Measurements from ENCODE around the gene RHNO1. TPM values are rescaled to one million over a fixed set of nuclear protein-coding genes. Genes with fewer than 3 reads are reported as not detected.
A peak's percentile ranks its signal among the peaks of the same experiment; 100 is the strongest.

Gene RHNO1
- total and polyA plus RNA-seq, 2 experiments from 2014 or later = 29.1 to 29.8 TPM

- Histone ChIP-seq H3K27me3 (no peaks in the 10 kb centered on the region), H3K9me2 (replicated peaks; ENCODE audit: insufficient read depth) (no peaks in the 10 kb centered on the region), H3K27ac (no peak overlapping the region), H3K36me3 (replicated peaks; ENCODE audit: insufficient read depth, low read depth) (no peaks in the 10 kb centered on the region), H2AFZ (no peak overlapping the region), H3K4me1 (ENCODE audit: insufficient read depth) (peaks cover 14% of the 10 kb centered on the region), H3K9me3 (ENCODE audit: low read depth) (no peaks in the 10 kb centered on the region), H3K4me3 (no peak overlapping the region), H3K79me2 (peaks cover 65% of the 10 kb centered on the region), H4K20me1 (ENCODE audit: insufficient read depth, poor library complexity, severe bottlenecking) (peaks cover 20% of the 10 kb centered on the region), H3K4me2 (peak overlapping the region; percentile 84)
- peak; percentile 28 for DNase-seq (ENCODE audit: low spot score)
- WGBS (ENCODE audit: low lambda C conversion rate, missing lambda C conversion rate) = 82% methylated on average over 8 of the region's 8 CpGs
- no peak for TF ChIP-seq EZH2phosphoT487 (IDR thresholded peaks at IDR 0.05; ENCODE audit: low read depth, severe bottlenecking, unreplicated experiment)
- no peak for TF ChIP-seq CTCF (IDR thresholded peaks at IDR 0.05; ENCODE audit: poor library complexity)
- no peak for TF ChIP-seq EZH2 (IDR thresholded peaks at IDR 0.05; ENCODE audit: borderline replicate concordance)
Observed at GRCh38 chr12:2893007-2893406, 16.0 kb downstream of the RHNO1 start.

- TF ChIP-seq CTCF (IDR thresholded peaks at IDR 0.05; ENCODE audit: poor library complexity) = no peak
- TF ChIP-seq EZH2phosphoT487 (IDR thresholded peaks at IDR 0.05; ENCODE audit: low read depth, severe bottlenecking, unreplicated experiment) = no peak
- no peak for TF ChIP-seq EZH2 (IDR thresholded peaks at IDR 0.05; ENCODE audit: borderline replicate concordance)
- Histone ChIP-seq H3K79me2 (peaks cover 83% of the 10 kb centered on the region), H3K9me2 (replicated peaks; ENCODE audit: insufficient read depth) (no peaks in the 10 kb centered on the region), H2AFZ (no peak overlapping the region), H3K27ac (no peak overlapping the region), H3K36me3 (replicated peaks; ENCODE audit: insufficient read depth, low read depth) (no peaks in the 10 kb centered on the region), H4K20me1 (ENCODE audit: insufficient read depth, poor library complexity, severe bottlenecking) (peaks cover 25% of the 10 kb centered on the region), H3K4me1 (ENCODE audit: insufficient read depth) (peaks cover 12% of the 10 kb centered on the region), H3K27me3 (no peaks in the 10 kb centered on the region), H3K4me2 (no peak overlapping the region), H3K9me3 (ENCODE audit: low read depth) (no peaks in the 10 kb centered on the region), H3K4me3 (no peak overlapping the region)
- DNase-seq (ENCODE audit: low spot score) = no peak
- 27% methylated on average over 2 of the region's 2 CpGs for WGBS (ENCODE audit: low lambda C conversion rate, missing lambda C conversion rate)
Observed at GRCh38 chr12:2895051-2895451, 18.0 kb downstream of the RHNO1 start.

GRCh38 chr12:2895511-2895910 lies 18.5 kb downstream of the RHNO1 start:
- no peak overlapping the region for H2AFZ ChIP-seq
- H3K4me1 ChIP-seq (ENCODE audit: insufficient read depth) = peaks cover 10% of the 10 kb centered on the region
- peaks cover 25% of the 10 kb centered on the region for H4K20me1 ChIP-seq (ENCODE audit: insufficient read depth, poor library complexity, severe bottlenecking)
- H3K4me3 ChIP-seq = no peak overlapping the region
- 79% methylated on average over 2 of the region's 2 CpGs for WGBS (ENCODE audit: low lambda C conversion rate, missing lambda C conversion rate)
- H3K36me3 ChIP-seq (replicated peaks; ENCODE audit: insufficient read depth, low read depth) = no peaks in the 10 kb centered on the region
- no peak overlapping the region for H3K4me2 ChIP-seq
- peaks cover 86% of the 10 kb centered on the region for H3K79me2 ChIP-seq
- no peaks in the 10 kb centered on the region for H3K27me3 ChIP-seq
- no peaks in the 10 kb centered on the region for H3K9me3 ChIP-seq (ENCODE audit: low read depth)
- H3K27ac ChIP-seq = no peak overlapping the region
- TF ChIP-seq EZH2phosphoT487 (IDR thresholded peaks at IDR 0.05; ENCODE audit: low read depth, severe bottlenecking, unreplicated experiment) (no peak), CTCF (IDR thresholded peaks at IDR 0.05; ENCODE audit: poor library complexity) (no peak), EZH2 (IDR thresholded peaks at IDR 0.05; ENCODE audit: borderline replicate concordance) (no peak)
- DNase-seq (ENCODE audit: low spot score) = no peak
- H3K9me2 ChIP-seq (replicated peaks; ENCODE audit: insufficient read depth) = no peaks in the 10 kb centered on the region

GRCh38 chr12:2897418-2897817 lies 20.4 kb downstream of the RHNO1 start:
- no peaks in the 10 kb centered on the region for H3K27me3 ChIP-seq
- peaks cover 18% of the 10 kb centered on the region for H4K20me1 ChIP-seq (ENCODE audit: insufficient read depth, poor library complexity, severe bottlenecking)
- H3K9me2 ChIP-seq (replicated peaks; ENCODE audit: insufficient read depth) = no peaks in the 10 kb centered on the region
- H3K9me3 ChIP-seq (ENCODE audit: low read depth) = no peaks in the 10 kb centered on the region
- TF ChIP-seq CTCF (IDR thresholded peaks at IDR 0.05; ENCODE audit: poor library complexity) (no peak), EZH2phosphoT487 (IDR thresholded peaks at IDR 0.05; ENCODE audit: low read depth, severe bottlenecking, unreplicated experiment) (no peak), EZH2 (IDR thresholded peaks at IDR 0.05; ENCODE audit: borderline replicate concordance) (no peak)
- no peak overlapping the region for H3K27ac ChIP-seq
- peaks cover 75% of the 10 kb centered on the region for H3K79me2 ChIP-seq
- H2AFZ ChIP-seq = no peak overlapping the region
- peaks cover 5% of the 10 kb centered on the region for H3K4me1 ChIP-seq (ENCODE audit: insufficient read depth)
- DNase-seq (ENCODE audit: low spot score) = no peak
- no peak overlapping the region for H3K4me3 ChIP-seq
- H3K4me2 ChIP-seq = no peak overlapping the region
- no peaks in the 10 kb centered on the region for H3K36me3 ChIP-seq (replicated peaks; ENCODE audit: insufficient read depth, low read depth)
- WGBS (ENCODE audit: low lambda C conversion rate, missing lambda C conversion rate) = 98% methylated on average over 5 of the region's 5 CpGs
